ENCODE results near the gene JAML.

The JAML gene

GRCh38 chr11:118239509-118240205 is 14.8 kb upstream of the JAML start:
- no peak for DNase-seq

GRCh38 chr11:118238929-118239328 is 14.1 kb upstream of the JAML start:
- no peak for DNase-seq

DNA sequence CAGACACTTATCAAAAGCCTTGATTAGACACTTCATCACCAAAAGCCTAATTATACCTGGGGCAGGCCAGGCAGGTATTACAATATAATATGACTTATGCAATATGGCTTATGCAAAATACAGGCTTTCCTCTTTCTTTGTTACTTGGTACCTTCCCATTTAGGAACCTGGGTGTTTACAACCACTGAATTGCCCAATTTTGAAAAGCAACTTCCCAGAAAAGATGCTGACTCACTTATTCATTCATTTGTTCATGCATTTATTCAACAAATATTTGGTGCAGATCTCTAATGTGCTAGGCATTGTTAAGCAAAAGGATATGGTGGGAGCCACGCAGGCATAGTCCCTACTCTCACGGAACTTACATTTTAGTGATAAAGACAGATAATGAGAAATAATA is 13.6 kb upstream of the JAML start:
- DNase-seq: no peak

- DNase-seq: no peak
Measured at GRCh38 chr11:118236170-118236569, 11.4 kb upstream of the JAML start.

- DNase-seq: no peak
Measured at GRCh38 chr11:118234833-118235232, 10.0 kb upstream of the JAML start.

DNA sequence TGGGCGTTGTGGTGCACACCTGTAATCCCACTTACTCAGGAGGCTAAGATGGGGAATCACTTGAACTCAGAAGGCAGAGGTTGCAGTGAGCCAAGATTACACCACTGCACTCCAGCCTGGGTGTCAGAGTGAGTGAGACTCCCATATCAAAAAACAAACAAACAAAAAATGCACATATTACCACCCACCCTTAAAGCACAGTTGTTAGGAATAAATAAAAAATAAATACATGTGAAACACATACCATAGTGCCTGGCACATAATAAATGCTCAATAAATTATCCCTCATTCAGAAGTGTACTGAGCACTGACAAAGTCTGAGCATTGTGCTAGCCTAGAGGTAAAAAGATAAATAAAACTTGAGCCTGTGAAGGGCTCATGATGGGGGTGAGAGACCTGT is 9.0 kb upstream of the JAML start:
- DNase-seq: no peak

GRCh38 chr11:118233377-118233776 is 8.6 kb upstream of the JAML start:
- DNase-seq: no peak

DNA sequence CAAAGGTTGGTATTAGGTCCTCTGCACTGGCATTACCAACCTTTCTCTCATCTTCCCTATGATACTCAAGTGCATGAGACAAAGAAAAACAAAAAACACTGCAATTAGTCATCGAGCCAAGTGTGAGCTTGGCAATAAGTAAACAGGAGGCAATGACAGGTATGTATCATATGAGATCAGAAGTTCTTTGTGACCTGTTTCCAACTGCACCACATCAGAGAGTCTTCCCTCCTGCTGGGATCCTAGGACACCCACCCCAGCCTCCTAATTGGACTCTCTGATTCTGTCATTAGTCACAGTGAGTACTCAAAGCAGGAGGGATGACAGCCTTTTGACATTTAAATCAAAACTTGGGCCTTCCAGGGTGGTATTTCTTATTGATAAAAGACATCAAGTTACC is 7.8 kb upstream of the JAML start:
- no peak for DNase-seq

- no peak for DNase-seq
Measured at GRCh38 chr11:118231461-118231860, 6.7 kb upstream of the JAML start.

GRCh38 chr11:118230088-118230487 is 5.3 kb upstream of the JAML start:
- peak; percentile 48 for DNase-seq

- no peak for DNase-seq
Measured at GRCh38 chr11:118229274-118229847, 4.5 kb upstream of the JAML start.

DNA sequence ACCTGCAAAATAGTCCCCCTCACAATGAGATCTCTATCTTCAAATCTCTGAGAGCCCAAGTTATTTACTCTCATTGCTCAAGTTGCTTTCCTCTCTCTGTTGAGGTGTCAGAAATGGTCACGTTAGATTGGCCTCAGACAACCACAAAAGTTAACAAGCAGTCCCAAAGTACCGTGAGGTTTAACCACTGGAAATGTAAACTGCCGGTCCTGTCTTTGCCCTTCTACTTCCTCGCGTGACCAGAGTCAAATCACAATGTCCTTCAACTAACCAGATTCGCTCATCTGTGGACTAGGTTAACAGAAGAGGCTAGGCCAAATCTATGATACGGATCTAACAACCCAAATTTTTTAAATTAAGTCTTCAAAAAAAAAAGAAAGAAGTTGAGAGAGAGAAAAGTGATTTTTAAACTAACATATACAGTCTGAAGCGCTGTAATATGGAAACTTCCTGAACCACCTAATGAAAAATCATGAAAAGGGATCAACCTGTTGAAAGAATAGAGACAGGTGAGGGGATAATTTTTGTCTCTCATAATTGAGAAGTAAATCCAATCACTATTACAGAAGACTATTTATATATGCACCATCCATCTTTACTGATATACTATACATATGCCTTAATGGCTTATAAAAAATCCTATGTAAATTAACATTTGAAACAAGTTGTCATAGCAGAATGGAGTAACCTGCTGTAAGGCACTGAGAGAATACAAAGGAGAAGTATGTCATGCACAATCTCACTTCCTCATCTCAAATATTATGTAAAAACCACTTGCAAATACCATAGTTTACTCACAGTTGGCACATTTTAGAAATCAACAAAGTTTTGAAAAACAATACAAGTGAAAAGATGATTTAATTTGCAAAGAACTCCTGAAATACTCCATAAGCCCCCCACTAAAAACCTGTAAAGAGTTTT is 3.3 kb upstream of the JAML start:
- no peak for DNase-seq

- DNase-seq: no peak
Measured at GRCh38 chr11:118226781-118227180, 2.0 kb upstream of the JAML start.

DNA sequence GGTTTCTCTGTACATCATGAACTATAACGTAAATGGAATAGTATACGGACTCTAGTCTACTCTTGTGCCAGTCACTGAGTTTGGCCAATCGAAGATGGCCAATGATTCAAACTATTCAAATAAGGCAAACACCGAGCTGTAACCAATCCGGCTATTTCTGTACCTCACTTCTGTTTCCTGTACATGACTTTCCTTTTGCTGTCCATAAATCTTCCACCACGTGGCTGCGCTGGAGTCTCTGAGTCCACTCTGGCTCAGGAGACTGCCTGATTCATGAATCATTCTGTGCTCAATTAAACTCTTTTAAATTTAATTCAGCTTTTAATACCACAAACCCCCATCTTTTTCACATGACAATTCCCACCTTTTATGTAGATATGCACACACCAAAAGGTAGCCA is 1.5 kb upstream of the JAML start:
- DNase-seq: peak; percentile 32

DNA sequence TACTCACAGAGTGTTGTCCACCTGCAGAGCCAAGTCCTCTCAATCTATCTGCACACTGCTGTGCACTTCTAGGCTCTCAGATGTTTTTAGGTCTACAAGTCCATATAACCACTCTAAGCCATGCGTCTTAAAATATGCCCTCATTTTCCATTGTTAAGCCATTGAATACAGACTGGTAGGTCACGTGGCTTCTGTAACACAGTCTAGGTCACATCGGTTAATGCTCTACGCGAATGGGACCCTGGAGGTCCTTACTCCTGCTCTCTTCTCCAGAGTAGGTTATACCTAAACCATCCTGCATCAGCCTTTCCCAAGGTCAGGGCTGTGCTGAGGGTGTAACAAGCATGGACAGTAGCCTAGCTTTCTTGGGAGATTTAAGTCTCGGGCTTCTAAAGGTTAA is 819 bp downstream of the JAML start:
- DNase-seq: no peak

DNA sequence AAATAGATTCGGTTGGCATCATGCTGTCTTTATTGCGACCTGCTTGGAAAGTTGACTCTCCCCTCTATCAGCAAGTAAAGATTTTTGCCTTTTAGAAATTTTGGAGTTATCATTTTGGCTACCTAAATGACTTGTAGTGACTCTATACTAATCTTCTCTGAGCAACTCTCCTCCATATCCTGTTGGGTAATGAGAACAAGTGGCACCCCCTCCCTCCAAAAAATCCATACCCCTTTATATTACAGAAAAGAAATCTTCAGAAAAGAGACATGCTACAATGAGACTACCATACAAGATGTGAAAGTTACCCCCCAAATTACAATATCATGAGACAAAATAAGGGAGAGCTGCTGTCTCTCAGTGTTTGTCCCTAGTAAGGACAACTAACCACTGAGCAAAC is 1.2 kb downstream of the JAML start:
- DNase-seq: no peak

DNA sequence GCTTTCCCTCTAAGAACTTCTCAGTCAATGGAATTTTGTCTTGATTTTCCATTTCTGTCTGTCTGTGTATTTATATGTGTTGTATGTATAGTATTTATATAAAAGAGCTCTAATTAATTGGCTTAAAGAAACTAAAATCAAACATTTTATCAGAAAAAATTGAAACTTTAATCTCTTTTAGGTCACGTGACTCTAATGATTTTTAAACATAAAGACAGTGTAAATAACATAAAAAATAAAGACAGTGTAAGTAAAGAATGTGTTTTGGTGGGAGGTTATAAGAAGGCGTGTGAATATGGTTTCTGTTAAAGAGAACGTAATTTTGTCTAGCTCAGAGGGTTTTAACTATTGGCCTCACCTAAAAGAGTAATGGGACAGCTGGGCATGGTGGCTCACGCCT is 2.4 kb downstream of the JAML start:
- no peak for DNase-seq

DNA sequence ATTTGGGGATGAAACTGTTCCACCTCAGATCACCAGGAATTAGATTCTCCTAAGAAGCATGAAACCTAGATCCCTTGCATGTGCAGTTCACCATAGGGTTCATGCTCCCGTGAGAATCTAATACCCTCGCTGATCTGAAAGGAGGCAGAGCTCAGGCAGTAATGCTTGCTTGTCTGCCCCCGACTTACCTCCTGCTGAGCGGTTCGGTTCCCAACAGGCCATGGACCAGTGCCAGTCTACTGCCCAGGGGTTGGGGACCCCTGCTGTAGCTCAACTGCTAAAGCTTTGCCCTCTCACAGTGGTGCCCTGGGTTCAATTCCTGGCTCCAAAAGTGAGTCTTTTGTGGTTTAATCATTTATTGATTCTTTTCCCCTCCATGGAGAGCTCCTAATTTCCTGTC is 3.4 kb downstream of the JAML start:
- DNase-seq: no peak

GRCh38 chr11:118219732-118220131 is 5.1 kb downstream of the JAML start:
- no peak for DNase-seq

DNA sequence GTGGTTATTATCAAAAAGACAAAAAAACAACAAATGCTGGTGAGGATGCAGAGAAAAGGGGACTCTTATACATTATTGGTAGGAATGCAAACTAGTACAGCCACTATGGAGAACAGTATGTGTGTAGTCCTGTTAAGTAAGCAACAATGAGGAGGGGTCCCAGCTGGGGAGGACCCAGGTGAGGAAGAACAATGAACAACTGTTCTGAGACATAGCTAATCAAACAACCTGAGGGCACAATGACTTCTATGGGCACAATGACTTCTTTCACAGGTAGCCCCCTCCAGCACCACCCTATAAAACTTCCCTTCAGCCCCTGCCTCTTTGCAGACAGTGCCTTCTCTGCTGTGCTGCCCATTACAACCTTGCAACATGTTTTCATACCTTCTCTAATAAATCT is 5.6 kb downstream of the JAML start:
- no peak for DNase-seq

DNA sequence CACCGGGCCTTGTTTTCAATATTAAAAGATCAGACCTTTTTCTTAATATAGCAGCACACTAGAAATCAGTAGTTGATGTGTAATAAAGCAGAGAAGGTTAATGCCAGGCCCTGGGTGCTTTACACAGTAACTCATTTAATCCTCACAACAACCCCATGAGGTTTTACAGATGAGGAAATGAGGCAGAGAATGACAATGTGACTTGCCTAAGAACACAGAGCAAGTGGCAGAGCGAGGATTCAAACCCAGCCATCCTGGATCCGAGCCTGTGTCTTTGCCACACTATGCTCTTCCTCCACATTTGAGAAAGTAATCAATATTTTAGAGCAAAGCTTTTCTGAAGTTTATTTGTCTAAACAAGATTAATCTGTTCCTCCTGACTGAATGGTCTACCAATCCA is 7.2 kb downstream of the JAML start:
- no peak for DNase-seq

DNA sequence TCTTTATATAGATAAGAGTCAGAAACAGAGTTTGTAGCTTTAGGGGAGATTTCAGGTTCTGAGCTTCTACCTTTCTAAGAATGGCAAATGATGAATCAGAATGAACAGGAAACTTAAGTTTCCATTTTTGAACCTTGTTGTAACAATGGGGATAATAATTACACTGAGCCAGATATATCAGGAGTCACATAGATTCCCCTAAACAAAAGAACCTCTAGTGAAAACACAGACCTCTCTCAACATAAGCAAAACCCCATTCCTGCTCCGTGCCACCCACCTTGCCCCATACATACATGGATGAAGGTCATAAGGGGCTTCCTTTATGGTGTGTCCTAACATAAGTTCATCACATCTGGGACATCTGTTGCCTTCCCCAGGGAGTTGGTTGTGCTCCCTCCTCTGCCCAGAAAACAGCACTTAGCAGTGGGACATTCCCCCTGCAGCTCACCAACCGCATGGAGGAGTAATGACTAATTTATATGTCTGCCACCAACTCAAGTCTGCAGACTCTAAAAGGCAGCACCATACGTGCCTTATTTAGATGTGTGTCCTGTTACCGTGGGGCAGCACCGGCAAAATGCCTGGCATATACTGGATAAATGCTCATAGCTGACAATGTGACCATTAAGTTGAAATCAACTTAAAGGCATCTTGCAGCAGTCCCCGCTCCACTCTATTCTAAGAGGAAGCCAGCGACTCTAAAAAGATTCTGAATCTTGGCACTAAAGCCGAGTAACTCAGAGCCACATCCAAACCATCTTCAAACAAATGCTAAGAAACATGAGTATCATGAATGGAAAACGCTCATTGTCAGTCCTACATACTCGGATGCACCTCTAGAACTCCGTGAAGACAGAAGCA is 8.0 kb downstream of the JAML start:
- no peak for DNase-seq

DNA sequence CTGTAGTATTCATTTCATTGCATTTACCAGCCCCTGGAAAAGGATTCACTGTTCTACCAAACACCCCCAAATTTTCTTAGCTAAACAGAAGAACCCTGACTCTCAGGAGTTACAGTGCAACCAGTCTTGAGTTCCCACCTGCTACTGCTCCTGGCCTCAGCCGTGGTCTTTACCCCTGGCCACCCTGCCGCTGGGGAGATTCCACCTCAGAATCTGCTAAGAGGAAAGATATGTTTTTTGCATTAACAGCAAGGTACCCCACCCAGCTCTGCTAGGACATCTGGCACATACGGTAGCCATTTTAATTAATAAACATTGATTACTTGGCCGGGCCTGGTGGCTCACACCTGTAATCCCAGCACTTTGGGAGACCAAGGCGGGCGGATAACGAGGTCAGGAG is 9.0 kb downstream of the JAML start:
- no peak for DNase-seq
